Fibroblast of the aortic adventitia (primary cell): Measurements from ENCODE around the gene AGFG1. TPM values are rescaled to one million over a fixed set of nuclear protein-coding genes. Genes with fewer than 3 reads are reported as not detected.
"Not testable (repeated sequence)": the region's sequence is repeated elsewhere in the genome, so short reads cannot be mapped to it uniquely, and the experiment has no call there.

ENCODE experiments used
- DNase-seq: peaks from one replicate; pipeline ENCODE4 v3.0.0-alpha.2; 2010; ENCODE audit warnings: low read depth
- H3K4me3 ChIP-seq: 2 replicates; pipeline ENCODE4 v1.5.1; 2011; ENCODE audit warnings: low read depth, mild to moderate bottlenecking, control low read depth, low read length, moderate library complexity
- CTCF ChIP-seq: IDR thresholded peaks from 2 replicates; pipeline ENCODE4 v1.5.1; 2011; ENCODE audit warnings: mild to moderate bottlenecking, low read length, control low read depth, inconsistent platforms; ENCODE audit not compliant: insufficient read depth
- total RNA-seq: library from RNA; depleted of rRNA; stranded (reverse); fragments of >200 nt; gene quantifications from 2 replicates; pipeline ENCODE4 v1.2.3, GENCODE V29; 2012; ENCODE audit warnings: low replicate concordance

Gene AGFG1
- total RNA-seq, 1 donor: 81.3 TPM

DNA sequence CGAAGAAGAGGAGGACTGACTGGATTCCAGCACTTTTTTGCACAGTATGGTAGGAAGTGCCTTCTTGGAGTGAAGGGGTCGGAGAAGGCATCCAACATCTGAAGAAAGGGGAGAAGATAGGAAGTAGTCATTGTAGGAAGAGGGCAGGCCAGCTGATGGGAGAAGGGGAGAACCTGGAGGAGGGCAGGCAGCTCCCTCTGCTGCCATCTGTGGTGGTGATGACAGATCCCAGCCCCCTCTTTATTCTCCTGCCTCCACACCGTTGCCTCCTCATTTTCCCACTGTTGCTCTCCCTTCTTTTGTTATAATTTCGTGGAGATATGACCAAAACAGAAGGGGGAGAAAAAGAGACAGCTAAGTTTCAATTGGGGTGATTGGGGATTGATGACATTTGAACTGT lies 123.8 kb downstream of the AGFG1 start:
- no peak overlapping the region for H3K4me3 ChIP-seq
- no peak for DNase-seq
- no peak for TF ChIP-seq CTCF

DNA sequence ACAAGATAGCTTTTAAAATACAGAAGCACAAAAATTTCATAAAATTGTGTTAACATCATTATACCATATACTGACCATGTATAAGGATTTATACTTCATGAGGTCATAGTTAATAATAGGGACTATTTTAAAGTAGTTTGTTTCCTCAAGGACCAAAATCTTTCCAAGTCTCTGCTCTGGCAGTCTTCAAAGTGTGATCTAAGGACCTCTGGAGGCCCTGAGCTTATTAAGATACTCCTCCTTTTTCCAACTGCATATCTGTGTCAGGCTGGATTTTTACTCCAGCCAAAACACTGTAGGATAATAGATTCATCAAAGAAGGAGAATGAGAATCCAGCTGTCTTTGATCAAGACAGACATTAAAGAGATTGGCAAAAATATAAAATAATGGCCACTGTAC lies 125.1 kb downstream of the AGFG1 start:
- no peak for DNase-seq
- no peak for TF ChIP-seq CTCF
- no peak overlapping the region for H3K4me3 ChIP-seq

DNA sequence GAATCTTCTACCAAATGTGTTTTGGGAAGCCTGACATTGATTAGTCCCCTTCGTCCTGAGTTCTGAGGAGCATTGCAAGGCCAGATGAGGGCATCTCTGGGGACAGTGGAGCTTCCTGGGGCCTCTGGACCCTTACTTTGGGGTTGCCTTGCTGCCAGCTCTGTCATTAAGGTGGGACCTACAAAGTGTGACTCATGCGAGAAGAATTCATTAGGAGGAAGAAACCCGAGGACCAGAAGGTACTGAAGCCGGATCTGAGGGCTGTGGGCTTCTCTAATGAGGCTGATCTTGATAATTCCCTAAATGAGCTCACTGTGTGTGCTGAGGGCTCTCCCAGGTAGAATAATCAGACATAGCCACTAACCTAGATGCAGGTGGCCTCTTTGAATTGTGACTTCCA lies 126.0 kb downstream of the AGFG1 start:
- DNase-seq: no peak

DNA sequence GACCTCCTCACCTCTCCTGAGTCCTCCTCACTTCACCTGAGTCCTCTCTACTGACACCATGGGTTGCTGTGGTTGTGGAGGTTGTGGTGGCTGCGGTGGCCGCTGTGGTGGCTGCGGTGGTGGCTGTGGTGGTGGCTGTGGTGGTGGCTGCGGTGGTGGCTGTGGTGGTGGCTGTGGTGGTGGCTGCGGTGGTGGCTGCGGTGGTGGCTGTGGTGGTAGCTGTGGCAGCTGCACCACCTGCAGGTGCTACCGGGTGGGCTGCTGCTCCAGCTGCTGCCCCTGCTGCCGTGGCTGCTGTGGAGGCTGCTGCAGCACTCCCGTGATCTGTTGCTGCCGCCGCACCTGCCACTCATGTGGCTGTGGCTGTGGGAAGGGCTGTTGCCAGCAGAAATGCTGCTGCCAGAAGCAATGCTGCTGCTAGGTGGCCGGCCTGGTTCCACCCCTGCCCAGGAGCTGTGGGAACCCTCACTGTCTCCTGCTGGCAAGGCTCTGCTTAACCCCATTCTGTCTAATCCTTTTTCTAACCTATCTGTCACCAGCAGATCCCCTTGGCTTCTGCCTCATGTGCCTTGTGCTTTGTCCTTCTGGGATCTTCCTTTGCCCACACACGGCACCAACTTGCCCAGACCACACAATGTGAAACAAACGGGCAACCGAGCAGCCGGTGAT lies 127.0 kb downstream of the AGFG1 start, which contains the start of gene SCYGR2:
Gene SCYGR2, plus strand, starts transcription at position 59 of the 669 bp plus-strand sequence. Its CDS starts 0 bp downstream, at position 59.
- DNase-seq, H3K4me3 ChIP-seq: not testable (repeated sequence)

More for the DNA sequence above, 126.0 kb downstream of the AGFG1 start:
- no peak for TF ChIP-seq CTCF
- H3K4me3 ChIP-seq: no peak overlapping the region

GRCh38 chr2:227602358-227602757 lies 130.4 kb downstream of the AGFG1 start:
- no peak for DNase-seq
- no peak overlapping the region for H3K4me3 ChIP-seq
- TF ChIP-seq CTCF: no peak

GRCh38 chr2:227606476-227606875 lies 134.5 kb downstream of the AGFG1 start:
- DNase-seq: peak; percentile 79

DNA sequence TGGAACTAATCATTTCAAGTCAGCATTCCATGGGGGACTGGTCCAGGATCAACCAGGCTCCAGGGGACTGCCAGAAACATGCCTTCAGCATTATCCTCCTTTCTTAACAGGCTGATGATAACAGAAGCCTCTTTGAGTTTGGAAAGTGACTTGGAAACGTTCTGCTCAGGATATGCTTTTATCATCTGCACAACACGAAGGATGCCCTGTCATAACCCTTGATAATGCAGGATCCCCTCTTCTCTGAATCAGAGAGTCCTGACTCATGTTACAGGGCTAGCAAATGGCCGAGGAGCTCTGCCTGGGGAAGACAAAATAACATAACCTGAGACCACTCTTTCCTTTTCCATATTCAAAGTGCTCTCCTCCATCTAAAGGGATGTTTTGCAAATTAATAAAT lies 136.0 kb downstream of the AGFG1 start:
- no peak overlapping the region for H3K4me3 ChIP-seq
- DNase-seq: peak; percentile 20
- no peak for TF ChIP-seq CTCF

More at GRCh38 chr2:227606476-227606875, 134.5 kb downstream of the AGFG1 start:
- no peak overlapping the region for H3K4me3 ChIP-seq
- TF ChIP-seq CTCF: no peak
